WTC11 (cell line): Measurements from ENCODE around the gene MRPL2.

Source experiments
- CBFB ChIP-seq: sonication (generic); formaldehyde crosslinking; IDR thresholded peaks from 2 replicates; pipeline ENCODE4 v1.8.1; 2022; ENCODE audit warnings: mild to moderate bottlenecking, low read depth, missing genetic modification reagents
- CREM ChIP-seq: sonication (generic); formaldehyde crosslinking; IDR thresholded peaks from 2 replicates; pipeline ENCODE4 v1.8.1; 2022; ENCODE audit warnings: mild to moderate bottlenecking, missing genetic modification reagents, moderate library complexity
- GABPB1 ChIP-seq: sonication (generic); formaldehyde crosslinking; IDR thresholded peaks from 2 replicates; pipeline ENCODE4 v1.8.1; 2023; ENCODE audit warnings: mild to moderate bottlenecking, missing genetic modification reagents
- NR2C2 ChIP-seq: sonication (generic); formaldehyde crosslinking; IDR thresholded peaks from 2 replicates; pipeline ENCODE4 v1.8.0; 2022; ENCODE audit warnings: mild to moderate bottlenecking, missing genetic modification reagents
- ZNF263 ChIP-seq: sonication (generic); formaldehyde crosslinking; IDR thresholded peaks from 2 replicates; pipeline ENCODE4 v1.8.1; 2022; ENCODE audit warnings: low read depth, mild to moderate bottlenecking, moderate library complexity, missing genetic modification reagents
- TF ChIP-seq, protein P1 (sequence below): sonication (generic); formaldehyde crosslinking; IDR thresholded peaks from 2 replicates; pipeline ENCODE4 v1.8.1; 2023; ENCODE audit warnings: mild to moderate bottlenecking, missing genetic modification reagents, moderate library complexity
- TF ChIP-seq, protein P2 (sequence below): fragments of 200-600 bp; IDR thresholded peaks from 2 replicates; pipeline ENCODE4 v1.8.0; 2022; ENCODE audit warnings: antibody characterized with exemption
- TF ChIP-seq, protein P3 (sequence below): sonication (generic); formaldehyde crosslinking; IDR thresholded peaks from 2 replicates; pipeline ENCODE4 v1.8.1; 2023; ENCODE audit warnings: mild to moderate bottlenecking, missing genetic modification reagents, borderline replicate concordance

DNA sequence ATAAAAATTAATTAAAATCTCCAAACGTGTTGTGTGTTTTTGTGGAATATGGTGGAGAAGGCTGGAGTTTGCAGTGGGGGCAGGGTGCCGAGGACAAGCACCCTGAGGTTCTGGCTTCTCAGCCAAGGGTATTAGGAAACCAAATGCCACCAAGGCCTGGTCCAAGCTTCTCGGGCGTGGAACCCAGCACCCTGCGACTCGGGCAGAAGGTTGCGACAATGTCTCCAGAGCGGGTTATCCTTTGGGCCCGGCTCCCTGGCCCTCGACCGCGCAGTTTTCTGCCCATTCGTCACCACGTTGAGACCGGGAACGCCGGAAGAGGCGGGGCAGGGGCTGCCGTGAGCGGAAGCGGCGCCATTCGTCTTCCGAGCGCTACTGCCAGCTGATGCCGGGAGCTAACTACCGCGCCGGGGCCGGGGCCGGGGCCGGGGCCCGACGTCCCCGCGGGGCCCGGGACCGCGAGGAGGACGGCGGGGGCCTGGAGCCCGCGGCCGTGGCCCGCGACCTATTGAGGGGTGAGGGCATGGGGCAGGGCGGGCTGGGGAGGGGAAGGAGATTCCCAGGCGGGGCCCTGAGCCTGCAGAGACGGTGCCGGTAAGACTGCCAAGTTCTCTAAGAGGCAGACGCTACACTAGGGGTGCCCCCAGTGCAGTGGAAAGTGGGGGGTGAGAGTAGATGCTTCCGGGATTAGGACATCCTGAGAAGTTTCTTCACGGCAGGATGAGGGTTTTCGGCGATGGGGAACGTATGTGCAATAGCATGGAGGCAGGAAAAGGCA lies 37.8 kb downstream of the MRPL2 start, which contains the start of gene RRP36:
- TF ChIP-seq, protein P1, sequence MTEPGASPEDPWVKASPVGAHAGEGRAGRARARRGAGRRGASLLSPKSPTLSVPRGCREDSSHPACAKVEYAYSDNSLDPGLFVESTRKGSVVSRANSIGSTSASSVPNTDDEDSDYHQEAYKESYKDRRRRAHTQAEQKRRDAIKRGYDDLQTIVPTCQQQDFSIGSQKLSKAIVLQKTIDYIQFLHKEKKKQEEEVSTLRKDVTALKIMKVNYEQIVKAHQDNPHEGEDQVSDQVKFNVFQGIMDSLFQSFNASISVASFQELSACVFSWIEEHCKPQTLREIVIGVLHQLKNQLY (CRISPR knock-in tag) = no peak
- TF ChIP-seq, protein P2, sequence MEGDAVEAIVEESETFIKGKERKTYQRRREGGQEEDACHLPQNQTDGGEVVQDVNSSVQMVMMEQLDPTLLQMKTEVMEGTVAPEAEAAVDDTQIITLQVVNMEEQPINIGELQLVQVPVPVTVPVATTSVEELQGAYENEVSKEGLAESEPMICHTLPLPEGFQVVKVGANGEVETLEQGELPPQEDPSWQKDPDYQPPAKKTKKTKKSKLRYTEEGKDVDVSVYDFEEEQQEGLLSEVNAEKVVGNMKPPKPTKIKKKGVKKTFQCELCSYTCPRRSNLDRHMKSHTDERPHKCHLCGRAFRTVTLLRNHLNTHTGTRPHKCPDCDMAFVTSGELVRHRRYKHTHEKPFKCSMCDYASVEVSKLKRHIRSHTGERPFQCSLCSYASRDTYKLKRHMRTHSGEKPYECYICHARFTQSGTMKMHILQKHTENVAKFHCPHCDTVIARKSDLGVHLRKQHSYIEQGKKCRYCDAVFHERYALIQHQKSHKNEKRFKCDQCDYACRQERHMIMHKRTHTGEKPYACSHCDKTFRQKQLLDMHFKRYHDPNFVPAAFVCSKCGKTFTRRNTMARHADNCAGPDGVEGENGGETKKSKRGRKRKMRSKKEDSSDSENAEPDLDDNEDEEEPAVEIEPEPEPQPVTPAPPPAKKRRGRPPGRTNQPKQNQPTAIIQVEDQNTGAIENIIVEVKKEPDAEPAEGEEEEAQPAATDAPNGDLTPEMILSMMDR = no peak
- TF ChIP-seq, protein P3, sequence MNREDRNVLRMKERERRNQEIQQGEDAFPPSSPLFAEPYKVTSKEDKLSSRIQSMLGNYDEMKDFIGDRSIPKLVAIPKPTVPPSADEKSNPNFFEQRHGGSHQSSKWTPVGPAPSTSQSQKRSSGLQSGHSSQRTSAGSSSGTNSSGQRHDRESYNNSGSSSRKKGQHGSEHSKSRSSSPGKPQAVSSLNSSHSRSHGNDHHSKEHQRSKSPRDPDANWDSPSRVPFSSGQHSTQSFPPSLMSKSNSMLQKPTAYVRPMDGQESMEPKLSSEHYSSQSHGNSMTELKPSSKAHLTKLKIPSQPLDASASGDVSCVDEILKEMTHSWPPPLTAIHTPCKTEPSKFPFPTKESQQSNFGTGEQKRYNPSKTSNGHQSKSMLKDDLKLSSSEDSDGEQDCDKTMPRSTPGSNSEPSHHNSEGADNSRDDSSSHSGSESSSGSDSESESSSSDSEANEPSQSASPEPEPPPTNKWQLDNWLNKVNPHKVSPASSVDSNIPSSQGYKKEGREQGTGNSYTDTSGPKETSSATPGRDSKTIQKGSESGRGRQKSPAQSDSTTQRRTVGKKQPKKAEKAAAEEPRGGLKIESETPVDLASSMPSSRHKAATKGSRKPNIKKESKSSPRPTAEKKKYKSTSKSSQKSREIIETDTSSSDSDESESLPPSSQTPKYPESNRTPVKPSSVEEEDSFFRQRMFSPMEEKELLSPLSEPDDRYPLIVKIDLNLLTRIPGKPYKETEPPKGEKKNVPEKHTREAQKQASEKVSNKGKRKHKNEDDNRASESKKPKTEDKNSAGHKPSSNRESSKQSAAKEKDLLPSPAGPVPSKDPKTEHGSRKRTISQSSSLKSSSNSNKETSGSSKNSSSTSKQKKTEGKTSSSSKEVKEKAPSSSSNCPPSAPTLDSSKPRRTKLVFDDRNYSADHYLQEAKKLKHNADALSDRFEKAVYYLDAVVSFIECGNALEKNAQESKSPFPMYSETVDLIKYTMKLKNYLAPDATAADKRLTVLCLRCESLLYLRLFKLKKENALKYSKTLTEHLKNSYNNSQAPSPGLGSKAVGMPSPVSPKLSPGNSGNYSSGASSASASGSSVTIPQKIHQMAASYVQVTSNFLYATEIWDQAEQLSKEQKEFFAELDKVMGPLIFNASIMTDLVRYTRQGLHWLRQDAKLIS (CRISPR knock-in tag) = no peak
- TF ChIP-seq NR2C2 (CRISPR knock-in tag) (no peak), CREM (CRISPR knock-in tag) (no peak), GABPB1 (peak; percentile 67), ZNF263 (CRISPR knock-in tag) (no peak), CBFB (CRISPR knock-in tag) (no peak)
